Middle frontal gyrus (tissue), 1 donor: Measurements from ENCODE around the gene CLIP2.
"Not testable (repeated sequence)": the region's sequence is repeated elsewhere in the genome, so short reads cannot be mapped to it uniquely, and the experiment has no call there.

ENCODE experiments used
- DNase-seq: peaks from one replicate; pipeline ENCODE4 v3.0.0-alpha.2; 2015; ENCODE audit warnings: low spot score; ENCODE audit errors: extremely low spot score

The CLIP2 gene

DNA sequence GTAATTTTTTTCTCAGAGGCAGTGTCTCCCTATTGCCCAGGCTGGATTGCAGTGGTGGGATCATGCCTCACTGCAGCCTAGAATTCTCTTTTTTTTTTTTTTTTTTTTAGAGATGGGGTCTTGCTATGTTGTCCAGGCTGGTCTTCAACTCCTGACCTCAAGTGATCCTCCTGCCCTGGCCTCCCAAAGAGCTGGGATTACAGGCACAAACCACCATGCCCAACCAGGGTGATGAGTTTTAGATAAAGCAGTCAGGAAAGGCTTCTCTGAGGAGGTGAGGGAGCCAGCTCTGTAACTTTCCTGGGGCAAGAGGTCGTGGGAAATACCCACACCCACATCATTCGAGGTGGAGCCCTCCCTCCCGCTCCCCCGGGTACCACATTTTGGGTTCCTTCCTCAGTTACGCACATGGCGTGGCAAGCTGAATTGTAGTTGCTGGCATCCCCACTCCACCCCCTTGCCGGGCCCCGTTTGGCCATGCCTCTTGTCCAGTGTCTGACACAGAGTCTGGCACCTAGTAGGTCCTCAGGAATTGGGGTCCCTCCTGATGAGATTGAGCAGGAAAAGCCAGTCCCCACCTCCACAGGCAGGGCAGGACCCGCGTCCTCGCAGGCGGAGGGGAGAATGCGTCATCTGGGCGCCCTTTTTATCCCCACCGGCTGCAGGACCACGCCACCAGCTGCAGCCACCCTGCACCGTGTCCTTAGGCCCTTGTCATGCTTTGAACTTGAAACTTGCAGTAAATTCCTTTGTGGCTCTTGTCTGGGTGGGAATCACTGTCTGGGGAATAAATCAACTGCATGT lies 43.4 kb downstream of the CLIP2 start:
- DNase-seq = no peak

- DNase-seq = no peak
These were observed 44.8 kb downstream of the CLIP2 start for GRCh38 chr7:74334030-74334429.

DNA sequence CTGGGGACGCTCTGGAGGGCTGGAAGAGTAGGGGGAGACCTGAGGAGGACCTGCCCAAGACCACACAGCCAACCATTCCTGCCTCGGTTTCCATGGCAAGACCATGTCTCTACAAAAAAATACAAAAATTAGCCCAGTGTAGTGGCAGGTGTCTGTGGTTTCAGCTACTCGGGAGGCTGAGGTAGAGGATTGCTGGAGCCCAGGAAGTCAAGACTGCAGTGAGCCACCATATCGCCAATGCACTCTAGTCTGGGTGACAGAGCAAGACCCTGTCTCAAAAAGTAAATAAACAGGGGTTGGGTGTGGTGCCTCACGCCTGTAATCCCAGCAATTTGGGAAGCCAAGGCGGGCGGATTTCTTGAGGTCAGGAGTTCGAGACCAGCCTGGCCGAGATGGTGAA lies 48.7 kb downstream of the CLIP2 start:
- DNase-seq = no peak

DNA sequence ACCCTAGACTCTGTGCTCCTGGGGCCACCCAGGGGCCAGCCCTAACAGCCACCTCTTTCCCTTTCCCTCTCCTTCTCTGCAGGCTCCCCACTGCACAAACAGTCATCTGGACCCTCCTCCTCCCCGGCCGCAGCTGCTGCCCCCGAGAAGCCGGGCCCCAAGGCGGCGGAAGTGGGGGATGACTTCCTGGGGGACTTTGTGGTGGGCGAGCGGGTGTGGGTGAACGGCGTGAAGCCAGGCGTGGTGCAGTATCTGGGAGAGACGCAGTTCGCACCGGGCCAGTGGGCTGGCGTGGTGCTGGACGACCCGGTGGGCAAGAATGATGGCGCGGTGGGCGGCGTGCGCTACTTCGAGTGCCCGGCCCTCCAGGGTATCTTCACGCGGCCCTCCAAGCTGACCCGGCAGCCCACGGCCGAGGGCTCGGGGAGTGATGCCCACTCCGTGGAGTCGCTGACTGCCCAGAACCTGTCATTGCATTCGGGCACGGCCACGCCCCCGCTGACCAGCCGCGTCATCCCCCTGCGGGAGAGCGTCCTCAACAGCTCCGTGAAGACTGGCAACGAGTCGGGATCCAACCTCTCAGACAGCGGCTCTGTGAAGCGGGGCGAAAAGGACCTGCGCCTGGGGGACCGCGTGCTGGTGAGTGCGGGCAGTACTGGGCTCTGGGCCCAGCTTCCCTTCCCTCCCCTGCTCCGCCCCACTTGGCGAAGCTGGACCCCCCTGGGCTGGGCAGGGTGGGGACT lies 49.3 kb downstream of the CLIP2 start:
- no peak for DNase-seq

DNA sequence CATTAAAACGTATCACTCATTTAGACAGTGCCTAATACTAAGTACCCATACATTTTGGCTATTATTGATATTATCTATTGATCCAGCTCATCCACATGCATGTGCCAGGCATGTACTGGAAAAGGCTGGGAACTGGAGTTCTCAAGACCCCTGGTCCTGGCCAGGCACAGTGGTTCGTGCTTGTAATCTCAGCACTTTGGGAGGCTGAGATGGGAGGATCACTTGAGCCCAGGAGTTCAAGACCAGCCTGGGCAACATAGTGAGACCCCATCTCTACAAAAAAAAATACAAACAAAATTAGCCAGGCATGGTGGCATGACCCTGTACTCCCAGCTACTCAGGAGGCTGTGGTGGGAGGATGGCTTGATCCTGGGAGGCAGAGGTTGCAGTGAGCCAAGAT lies 50.4 kb downstream of the CLIP2 start:
- DNase-seq = not testable (repeated sequence)

DNA sequence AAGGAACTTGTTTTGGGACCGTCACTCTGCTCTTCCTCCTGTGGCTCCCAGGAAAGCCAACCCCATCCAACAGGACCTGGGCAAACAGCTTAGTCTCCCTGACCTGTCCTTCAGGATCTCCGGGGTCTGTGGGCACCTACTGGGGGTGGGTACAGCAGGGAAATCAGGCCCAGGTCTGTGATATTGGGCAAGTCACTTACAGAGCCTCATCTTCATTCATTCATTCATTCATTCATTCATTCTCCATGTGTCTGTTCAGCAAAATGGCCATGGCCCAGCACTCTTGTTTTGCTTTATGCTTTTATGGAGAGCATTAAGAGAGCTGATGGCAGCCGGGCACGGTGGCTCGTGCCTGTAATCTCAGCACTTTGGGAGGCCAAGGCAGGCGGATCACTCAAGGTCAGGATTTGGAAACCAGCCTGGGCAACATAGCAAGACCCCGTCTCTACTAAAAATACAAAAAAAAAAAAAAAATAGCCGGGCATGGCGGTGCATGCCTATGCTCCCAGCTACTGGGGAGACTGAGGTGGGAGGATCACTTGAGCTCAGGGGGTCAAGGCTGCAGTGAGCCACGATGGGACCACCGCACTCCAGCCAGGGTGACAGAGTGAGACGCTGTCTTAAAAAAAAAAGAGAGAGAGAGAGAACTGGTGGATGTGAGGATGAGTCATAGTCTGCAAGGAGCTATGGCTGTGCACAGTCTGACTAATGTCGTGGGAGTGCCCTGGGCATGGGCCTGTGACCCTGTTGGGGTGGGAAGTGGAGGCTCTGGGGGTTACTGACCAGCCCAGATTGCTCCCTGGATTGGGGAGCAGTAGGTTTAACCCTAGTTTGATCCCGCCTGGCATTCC lies 54.3 kb downstream of the CLIP2 start:
- no peak for DNase-seq

GRCh38 chr7:74344132-74344496 lies 54.9 kb downstream of the CLIP2 start:
- DNase-seq = no peak

- DNase-seq = no peak
These were observed 55.6 kb downstream of the CLIP2 start for GRCh38 chr7:74344786-74345185.

- no peak for DNase-seq
These were observed 56.8 kb downstream of the CLIP2 start for GRCh38 chr7:74345970-74346369.

DNA sequence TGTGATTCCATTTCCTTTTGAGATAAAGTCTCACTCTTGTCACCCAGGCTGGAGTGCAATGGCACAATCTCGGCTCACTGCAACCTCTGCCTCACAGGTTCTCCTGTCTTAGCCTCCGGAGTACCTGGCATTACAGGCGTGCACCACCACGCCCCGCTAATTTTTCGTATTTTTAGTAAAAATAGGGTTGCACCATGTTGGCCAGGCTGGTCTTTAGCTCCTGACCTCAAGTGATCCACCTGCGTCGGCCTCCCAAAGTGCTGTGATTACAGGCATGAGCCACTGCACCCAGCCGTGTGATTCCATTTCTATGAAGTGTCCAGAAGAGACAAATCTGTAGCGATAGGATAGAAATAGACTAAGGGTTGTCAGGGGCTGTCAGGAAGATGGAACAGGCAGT lies 60.4 kb downstream of the CLIP2 start:
- no peak for DNase-seq

DNA sequence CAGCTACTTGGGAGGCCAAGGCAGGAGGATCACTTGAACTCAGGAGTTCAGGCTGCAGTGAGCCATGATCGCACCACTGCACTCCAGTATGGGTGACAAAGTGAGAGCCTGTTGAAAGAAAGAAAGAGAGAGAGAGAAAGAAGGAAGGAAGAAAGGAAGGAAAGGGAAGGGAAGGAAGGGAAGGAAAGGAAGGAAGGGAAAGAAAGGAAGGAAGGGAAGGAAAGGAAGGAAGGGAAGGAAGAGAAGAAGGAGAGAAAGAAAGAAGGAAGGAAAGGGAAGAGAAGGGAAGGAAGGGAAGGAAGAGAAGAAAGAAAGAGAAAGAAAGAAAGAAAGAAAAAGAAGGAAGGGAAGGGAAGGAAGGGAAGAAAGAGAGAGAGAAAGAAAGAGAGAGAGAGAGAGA lies 61.5 kb downstream of the CLIP2 start:
- no peak for DNase-seq

GRCh38 chr7:74351836-74352235 lies 62.6 kb downstream of the CLIP2 start:
- DNase-seq = no peak

DNA sequence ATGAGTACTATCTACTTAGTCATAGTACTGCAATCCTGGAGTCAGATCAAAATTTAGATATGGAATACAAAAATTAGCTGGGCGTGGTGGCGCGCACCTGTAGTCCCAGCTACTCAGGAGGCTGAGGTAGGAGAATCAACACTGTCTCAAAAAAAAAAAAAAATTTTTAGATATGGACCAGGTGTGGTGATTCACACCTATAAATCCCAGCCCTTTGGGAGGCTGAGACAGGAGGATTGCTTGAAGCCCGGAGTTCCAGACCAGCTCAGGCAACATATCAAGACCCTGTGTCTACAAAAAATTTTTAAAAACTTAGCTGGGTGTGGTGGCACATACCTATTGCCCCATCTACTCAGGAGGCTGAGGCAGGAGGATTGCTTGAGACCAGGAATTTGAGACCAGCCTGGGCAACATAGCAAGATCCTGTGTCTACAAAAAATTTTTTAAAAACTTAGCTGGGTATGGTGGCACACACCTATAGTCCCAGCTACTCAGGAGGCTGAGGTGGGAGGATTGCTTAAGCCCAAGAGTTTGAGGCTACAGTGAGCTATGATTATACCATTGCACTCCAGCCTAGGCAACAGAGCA lies 63.4 kb downstream of the CLIP2 start:
- not testable (repeated sequence) for DNase-seq

GRCh38 chr7:74354009-74354408 lies 64.8 kb downstream of the CLIP2 start:
- DNase-seq = no peak

GRCh38 chr7:74355091-74355490 lies 65.9 kb downstream of the CLIP2 start:
- DNase-seq = no peak

DNA sequence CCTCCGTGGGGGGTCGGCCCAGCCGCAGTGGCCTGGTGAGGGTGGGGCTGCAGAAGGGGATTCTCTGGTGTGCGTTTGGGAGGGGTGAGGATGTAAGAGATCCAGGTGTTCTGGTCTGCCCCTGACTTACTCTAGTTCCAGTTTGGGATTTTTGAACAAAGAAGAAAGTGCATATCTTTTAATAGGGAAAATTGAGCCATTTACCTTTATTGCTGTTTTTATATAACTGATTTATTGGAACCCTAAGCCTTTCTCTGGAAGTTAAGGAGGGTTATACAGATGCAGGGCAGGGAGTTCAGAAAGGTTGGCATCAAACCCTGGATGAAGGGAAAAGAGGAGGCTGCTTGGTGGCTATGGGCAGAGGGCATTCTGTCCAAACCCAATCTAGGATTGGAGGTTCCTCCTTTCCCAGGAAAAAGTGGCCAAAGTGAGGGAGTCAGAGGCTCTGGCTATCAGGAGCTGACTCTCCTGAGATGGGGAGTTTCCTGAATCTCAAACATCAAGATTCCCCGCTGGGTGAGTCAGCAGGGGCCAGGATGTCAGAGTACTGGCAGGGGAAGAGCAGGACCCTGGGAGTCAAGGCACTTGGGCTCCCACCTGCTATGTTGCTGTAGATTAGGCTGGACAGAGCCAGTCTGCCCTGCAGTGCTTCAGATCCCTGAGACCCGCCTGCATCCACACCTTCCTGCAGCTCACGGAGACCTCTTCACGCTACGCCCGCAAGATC lies 67.5 kb downstream of the CLIP2 start:
- no peak for DNase-seq

DNA sequence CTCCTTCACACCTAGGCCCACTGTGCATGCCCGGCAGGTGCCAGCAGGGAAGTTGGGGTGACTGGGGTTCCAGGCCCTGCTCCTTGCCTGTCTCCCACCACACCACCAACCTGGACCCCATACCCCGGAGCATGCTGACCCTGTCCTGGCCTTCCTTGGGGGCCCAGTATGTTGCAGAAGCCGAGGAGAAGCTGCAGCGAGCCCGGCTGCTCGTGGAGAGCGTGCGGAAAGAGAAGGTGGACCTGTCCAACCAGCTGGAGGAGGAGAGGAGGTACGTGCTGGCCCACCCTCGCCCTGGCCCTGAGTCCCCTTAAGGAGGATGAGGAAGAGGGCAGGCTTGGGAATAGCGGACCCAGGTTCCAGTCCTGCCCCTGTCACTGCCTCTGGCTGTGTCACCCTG lies 70.8 kb downstream of the CLIP2 start:
- DNase-seq = no peak

GRCh38 chr7:74362266-74362665 lies 73.1 kb downstream of the CLIP2 start:
- no peak for DNase-seq

GRCh38 chr7:74364061-74364460 lies 74.9 kb downstream of the CLIP2 start:
- no peak for DNase-seq

GRCh38 chr7:74365322-74366022 lies 76.3 kb downstream of the CLIP2 start:
- peak; percentile 70 for DNase-seq
